NCI-H2196 treated with DMSO at 0.1 percent for 48 hours (cell line): ENCODE measurements around the gene KATNB1.

Experiments
- DNase-seq: peaks from one replicate; lab custom pipeline; 2025; ENCODE audit not compliant: unreplicated experiment; lab: John Stamatoyannopoulos, UW

KATNB1 gene

GRCh38 chr16:57804111-57804837 lies 68.7 kb downstream of the KATNB1 start:
- no peak for DNase-seq

- DNase-seq: no peak
Observed at GRCh38 chr16:57805176-57805575, 69.6 kb downstream of the KATNB1 start.
